Smooth muscle cell (in vitro differentiated cells): Measurements from ENCODE around the gene CBX1. TPM values are rescaled to one million over a fixed set of nuclear protein-coding genes. Genes with fewer than 3 reads are reported as not detected.

Experiments
- DNase-seq: peaks from one replicate; lab custom pipeline; 2025; ENCODE audit not compliant: unreplicated experiment; lab: John Stamatoyannopoulos, UW
- H2AFZ ChIP-seq: fragments of 200-600 bp; sonication (generic); 2 replicates; pipeline ENCODE4 v1.6.0; 2016; ENCODE audit warnings: antibody characterized with exemption, low read depth, mild to moderate bottlenecking
- H3F3A ChIP-seq: fragments of 200-600 bp; sonication (generic); 2 replicates; pipeline ENCODE4 v1.6.0; 2017; ENCODE audit warnings: antibody characterized with exemption, low read depth
- H3K27ac ChIP-seq: fragments of 200-600 bp; sonication (generic); 2 replicates; pipeline ENCODE4 v1.5.1; 2016; ENCODE audit warnings: low read depth, mild to moderate bottlenecking
- H3K27me3 ChIP-seq: fragments of 200-600 bp; sonication (generic); 2 replicates; pipeline ENCODE4 v1.6.1; 2016; ENCODE audit warnings: low read depth, mild to moderate bottlenecking
- H3K36me3 ChIP-seq: fragments of 200-600 bp; sonication (generic); 2 replicates; pipeline ENCODE4 v1.5.1; 2016; ENCODE audit warnings: low read depth
- H3K4me1 ChIP-seq: fragments of 200-600 bp; sonication (generic); 2 replicates; pipeline ENCODE4 v1.5.1; 2016; ENCODE audit warnings: low read depth
- H3K4me2 ChIP-seq: fragments of 200-600 bp; sonication (generic); 2 replicates; pipeline ENCODE4 v1.6.0; 2016; ENCODE audit warnings: mild to moderate bottlenecking
- H3K4me3 ChIP-seq: fragments of 200-600 bp; sonication (generic); 2 replicates; pipeline ENCODE4 v1.5.1; 2016; ENCODE audit warnings: mild to moderate bottlenecking
- H3K79me2 ChIP-seq: fragments of 200-600 bp; sonication (generic); 2 replicates; pipeline ENCODE4 v1.6.0; 2016; ENCODE audit warnings: low read depth, mild to moderate bottlenecking
- H3K9ac ChIP-seq: fragments of 200-600 bp; sonication (generic); 2 replicates; pipeline ENCODE4 v1.6.0; 2016; ENCODE audit warnings: low read depth
- H3K9me3 ChIP-seq: fragments of 200-600 bp; sonication (generic); replicated peaks from 2 replicates; pipeline ENCODE4 v1.5.1; 2016; ENCODE audit warnings: low read depth
- H4K20me1 ChIP-seq: fragments of 200-600 bp; sonication (generic); 2 replicates; pipeline ENCODE4 v1.6.0; 2016; ENCODE audit warnings: low read depth
- CTCF ChIP-seq: fragments of 200-600 bp; sonication (generic); IDR thresholded peaks from 2 replicates; pipeline ENCODE4 v1.5.1; 2017; ENCODE audit warnings: borderline replicate concordance, mild to moderate bottlenecking, antibody characterized with exemption; ENCODE audit not compliant: insufficient read depth, poor library complexity, severe bottlenecking
- WGBS: methylation state at CpG from one replicate; pipeline ENCODE4 v1.1.7; 2016; ENCODE audit warnings: low lambda C conversion rate; 5-methylcytosine and 5-hydroxymethylcytosine counted together
- polyA plus RNA-seq: library from polyadenylated mRNA; unstranded; fragments of >200 nt; fragmentation: Nextera tagmentation; extraction: Ambion mirVana; gene quantifications from 2 replicates; pipeline ENCODE4 v1.2.1, GENCODE V29; 2016
- total RNA-seq: library from RNA; depleted of rRNA; stranded (reverse); fragments of >200 nt; gene quantifications from 2 replicates; pipeline ENCODE4 v1.2.3, GENCODE V29; 2014

Gene CBX1
- total and polyA plus RNA-seq, 2 experiments from 2014 or later = 32.7 to 63.4 TPM

- H3F3A ChIP-seq = peaks cover 4% of the 10 kb centered on the region
- H3K27ac ChIP-seq = no peak overlapping the region
- H4K20me1 ChIP-seq = no peaks in the 10 kb centered on the region
- no peaks in the 10 kb centered on the region for H3K36me3 ChIP-seq
- no peak for DNase-seq
- H3K27me3 ChIP-seq = no peaks in the 10 kb centered on the region
- no peak for TF ChIP-seq CTCF
- no peak overlapping the region for H3K4me3 ChIP-seq
- no peaks in the 10 kb centered on the region for H3K9me3 ChIP-seq
- H3K9ac ChIP-seq = no peak overlapping the region
- H3K4me2 ChIP-seq = no peak overlapping the region
- H3K79me2 ChIP-seq = no peaks in the 10 kb centered on the region
- no peak overlapping the region for H2AFZ ChIP-seq
- H3K4me1 ChIP-seq = peaks cover 20% of the 10 kb centered on the region
- WGBS = 87% methylated on average over 1 of the region's 1 CpG
Observed at GRCh38 chr17:48028736-48029135, 72.5 kb downstream of the CBX1 start.

- DNase-seq = no peak
- H3K4me2 ChIP-seq = peak overlapping the region; percentile 49
- H3K36me3 ChIP-seq = no peaks in the 10 kb centered on the region
- H3K9ac ChIP-seq = peak overlapping the region; percentile 22
- H3K9me3 ChIP-seq = no peaks in the 10 kb centered on the region
- no peak overlapping the region for H3K4me3 ChIP-seq
- no peaks in the 10 kb centered on the region for H4K20me1 ChIP-seq
- no peak for TF ChIP-seq CTCF
- WGBS = 93% methylated on average over 12 of the region's 12 CpGs
- H2AFZ ChIP-seq = no peak overlapping the region
- H3K27me3 ChIP-seq = no peaks in the 10 kb centered on the region
- H3K79me2 ChIP-seq = no peaks in the 10 kb centered on the region
- H3K4me1 ChIP-seq = peaks cover 29% of the 10 kb centered on the region
- H3K27ac ChIP-seq = peak overlapping the region; percentile 66
- H3F3A ChIP-seq = peaks cover 4% of the 10 kb centered on the region
Observed at GRCh38 chr17:48027322-48027981, 73.8 kb downstream of the CBX1 start.

GRCh38 chr17:48026502-48027321 lies 74.6 kb downstream of the CBX1 start:
- H3K27ac ChIP-seq = peak overlapping the region; percentile 66

More at GRCh38 chr17:48026502-48027321, 74.6 kb downstream of the CBX1 start:
- 18% methylated on average over 18 of the region's 18 CpGs for WGBS
- peak; percentile 85 for TF ChIP-seq CTCF
- H3K27me3 ChIP-seq = no peaks in the 10 kb centered on the region
- peak; percentile 60 for DNase-seq
- peak overlapping the region; percentile 96 for H3K4me2 ChIP-seq
- no peak overlapping the region for H3K4me3 ChIP-seq
- no peaks in the 10 kb centered on the region for H3K9me3 ChIP-seq
- H3K4me1 ChIP-seq = peaks cover 29% of the 10 kb centered on the region
- no peaks in the 10 kb centered on the region for H4K20me1 ChIP-seq
- H3K36me3 ChIP-seq = no peaks in the 10 kb centered on the region
- H3K79me2 ChIP-seq = no peaks in the 10 kb centered on the region
- H3F3A ChIP-seq = peaks cover 4% of the 10 kb centered on the region
- H2AFZ ChIP-seq = no peak overlapping the region
- H3K9ac ChIP-seq = peak overlapping the region; percentile 22
